T-helper 2 cell (primary cell): ENCODE measurements around the gene EML6.

Source experiments
- DNase-seq, 5 experiments: peaks; one replicate each; pipeline versions ENCODE4 v3.0.0 to v3.0.0-alpha.2; 2012 to 2022

Gene EML6

GRCh38 chr2:55010149-55010591, 286.7 kb downstream of the EML6 start:
- peak in 3 of 5 experiments; percentile 25 to 83 (median 41) for DNase-seq

DNA sequence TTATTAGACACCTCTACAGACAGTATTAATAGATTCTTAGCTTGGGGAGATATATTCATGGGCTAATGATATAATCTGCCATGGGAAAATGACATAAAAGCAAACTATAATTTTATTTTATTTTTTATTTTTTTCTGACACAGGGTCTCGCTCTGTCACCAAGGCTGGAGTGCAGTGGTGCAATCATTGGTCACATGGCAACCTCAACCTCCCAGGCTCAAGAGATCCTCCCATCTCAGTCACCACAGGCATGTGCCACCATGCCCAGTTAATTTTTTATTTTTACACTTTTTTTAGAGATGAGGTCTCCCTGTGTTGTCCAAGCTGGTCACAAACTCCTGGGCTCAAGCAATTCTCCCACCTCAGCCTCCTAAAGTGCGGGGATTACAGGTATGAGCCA, 287.5 kb downstream of the EML6 start:
- DNase-seq, result no peak

- DNase-seq, result no peak
Observed at GRCh38 chr2:55011831-55012671, 288.6 kb downstream of the EML6 start.

DNA sequence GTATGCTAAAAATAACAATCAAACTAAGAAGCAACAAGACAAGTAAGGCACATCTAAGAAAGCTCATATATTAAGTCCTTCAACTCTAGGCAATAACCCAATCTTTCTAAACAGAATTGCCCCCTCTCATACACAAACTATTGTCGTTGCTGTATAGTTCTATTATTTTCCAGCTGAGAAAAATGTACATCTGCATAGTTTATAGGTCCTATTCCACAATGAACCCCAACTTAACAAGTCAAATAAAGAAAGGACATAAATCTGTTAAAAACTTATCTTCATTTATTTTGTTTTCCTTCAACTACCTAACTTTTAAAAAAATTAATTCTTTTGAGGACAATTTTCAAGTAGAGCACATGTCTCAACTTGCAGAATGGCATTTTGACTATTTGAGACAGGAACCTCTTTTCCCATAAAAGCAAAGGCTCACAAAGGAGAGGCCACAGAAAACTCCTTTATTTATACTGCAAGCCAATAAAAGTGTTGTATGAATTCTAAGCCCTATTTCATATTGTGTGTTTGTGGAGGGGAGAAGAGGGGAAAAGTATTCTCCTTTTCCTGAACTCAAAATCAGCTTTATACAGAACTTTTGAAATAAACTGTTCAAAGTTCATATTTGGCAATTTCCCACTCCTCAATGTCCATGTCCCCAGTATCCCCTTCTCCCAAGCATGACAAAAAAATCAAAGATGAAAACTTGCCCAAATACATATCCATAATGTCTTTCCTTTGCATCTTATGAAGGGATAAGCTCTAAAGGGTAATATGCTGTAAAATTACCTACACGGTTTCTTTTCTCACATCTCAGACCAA, 289.4 kb downstream of the EML6 start:
- no peak for DNase-seq

DNA sequence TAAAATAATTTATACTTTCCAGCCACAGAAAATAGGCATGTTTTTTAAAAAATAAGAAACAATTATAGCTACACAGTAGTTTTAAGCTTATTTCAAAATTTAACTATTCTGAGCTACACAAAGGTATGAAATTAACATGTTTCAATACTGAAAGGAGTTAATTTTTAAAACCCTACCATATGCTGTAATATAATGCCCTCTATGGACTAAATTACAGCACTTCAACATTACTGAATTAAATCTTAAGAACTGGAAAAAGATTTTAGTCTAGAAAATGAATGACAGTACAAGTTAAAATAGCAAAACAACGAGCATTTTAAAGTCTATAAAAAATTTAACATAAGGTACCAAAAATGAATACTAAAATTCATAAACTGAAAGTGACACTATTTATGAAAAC, 290.5 kb downstream of the EML6 start:
- no peak for DNase-seq

- DNase-seq, result peak in 2 of 5 experiments; percentile 12 to 58
Observed at GRCh38 chr2:55014962-55015939, 291.8 kb downstream of the EML6 start.

DNA sequence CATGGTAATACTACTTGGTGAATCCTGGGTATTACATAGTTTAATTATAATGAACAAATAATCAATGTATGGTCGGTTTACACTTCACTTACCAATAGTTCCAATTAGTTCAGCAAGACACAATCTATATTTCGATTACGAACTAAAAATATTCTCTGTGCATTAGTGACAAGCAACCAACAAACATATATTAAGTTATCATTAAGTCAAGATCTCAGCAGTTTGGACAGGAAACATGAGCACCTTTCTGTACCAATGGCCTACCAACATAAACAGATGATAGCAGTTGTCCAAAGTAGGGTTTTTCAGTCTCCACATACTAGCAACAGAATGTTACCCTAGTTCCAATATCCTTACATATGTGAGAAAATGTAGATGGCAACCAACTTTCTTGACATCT, 294.0 kb downstream of the EML6 start:
- no peak for DNase-seq

DNA sequence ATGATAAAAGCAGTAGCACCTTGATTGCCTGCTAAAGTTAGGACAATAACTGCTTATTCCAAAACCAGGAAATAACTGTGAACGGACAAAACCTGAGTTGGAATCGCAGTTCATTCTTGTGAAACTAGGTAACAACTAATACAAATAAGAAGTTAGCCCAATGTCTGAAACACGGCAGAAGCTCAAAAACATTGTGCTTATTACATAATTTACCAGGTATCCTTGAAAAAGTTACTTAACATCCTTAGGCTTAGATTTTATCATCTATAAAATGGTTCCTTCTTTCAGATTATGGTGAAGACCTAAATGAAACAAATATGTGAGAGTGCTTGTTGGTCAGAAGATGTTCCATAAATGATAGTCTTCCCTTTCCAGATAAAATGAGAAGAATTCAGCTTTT, 294.4 kb downstream of the EML6 start:
- no peak for DNase-seq

- no peak for DNase-seq
Observed at GRCh38 chr2:55018619-55019018, 295.2 kb downstream of the EML6 start.

DNA sequence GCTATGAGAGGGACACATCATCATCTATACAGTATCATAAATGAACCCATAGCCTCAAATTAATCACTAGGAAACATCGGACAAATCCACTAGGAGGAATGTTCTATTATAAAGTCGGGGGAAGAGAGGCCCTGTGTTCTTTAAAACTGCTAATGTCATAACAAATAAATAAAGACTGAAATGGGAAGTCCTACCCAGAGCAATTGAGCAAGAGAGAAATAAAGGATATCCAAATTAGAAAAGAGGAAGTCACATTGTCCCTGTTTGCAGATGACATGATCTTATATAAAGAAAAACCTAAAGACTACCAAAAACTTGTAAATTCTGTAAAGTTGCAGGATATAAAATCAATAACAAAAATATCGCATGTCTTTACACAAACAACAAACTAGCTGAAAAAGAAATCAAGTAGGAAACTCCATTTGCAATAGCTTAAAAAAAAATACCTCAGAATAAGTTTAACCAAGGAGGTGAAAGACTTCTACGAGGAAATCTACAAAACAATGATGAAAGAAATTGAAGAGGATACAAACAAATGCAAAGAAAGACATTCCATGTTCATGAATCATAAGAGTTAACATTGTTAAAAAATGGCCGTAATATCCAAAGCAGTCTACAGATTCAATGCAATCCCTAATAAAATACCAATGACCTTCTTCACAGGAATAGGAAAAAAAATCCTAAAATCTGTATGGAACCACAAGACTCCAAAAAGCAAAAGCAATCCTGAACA, 296.2 kb downstream of the EML6 start:
- no peak for DNase-seq
